WTC11 (cell line): ENCODE data around the gene GNAO1. TPM values are rescaled to one million over a fixed set of nuclear protein-coding genes. Genes with fewer than 3 reads are reported as not detected.

ENCODE experiments used
- ATAC-seq: fragments of 200-7000 bp; cut with Tn5 transposase; 2 replicates; pipeline ENCODE4 v1.10.0; 2021; ENCODE audit warnings: mild to moderate bottlenecking, moderate library complexity
- CTCF ChIA-PET: fragments of 300-600 bp; sonication (Branson Sonifier 250); formaldehyde crosslinking; loops from one replicate; lab custom pipeline; 2021; ENCODE audit warnings: antibody characterized with exemption; lab: Charles Lee
- POLR2A ChIA-PET: fragments of 350-600 bp; sonication (Branson Sonifier 250); formaldehyde crosslinking; loops from one replicate; lab custom pipeline; 2021; ENCODE audit warnings: antibody characterized with exemption; lab: Charles Lee
- DNase-seq: peaks from one replicate; pipeline ENCODE4 v3.0.0; 2021; ENCODE audit warnings: low spot score
- H3K27ac Mint-ChIP-seq: 2 replicates; pipeline ENCODE4 v1.8.0; 2021; ENCODE audit warnings: mixed read lengths
- H3K27me3 Mint-ChIP-seq: 2 replicates; pipeline ENCODE4 v1.8.0; 2021; ENCODE audit warnings: low read depth, mild to moderate bottlenecking, moderate library complexity, mixed read lengths
- H3K36me3 Mint-ChIP-seq: 2 replicates; pipeline ENCODE4 v1.8.0; 2021; ENCODE audit warnings: mixed read lengths
- H3K4me1 Mint-ChIP-seq: 2 replicates; pipeline ENCODE4 v1.8.0; 2022; ENCODE audit warnings: mixed read lengths
- H3K4me3 Mint-ChIP-seq: 2 replicates; pipeline ENCODE4 v1.8.0; 2021; ENCODE audit warnings: mild to moderate bottlenecking, moderate library complexity, mixed read lengths
- H3K9me3 Mint-ChIP-seq: 2 replicates; pipeline ENCODE4 v1.8.0; 2021; ENCODE audit warnings: mixed read lengths
- ATF2 ChIP-seq: sonication (generic); formaldehyde crosslinking; IDR thresholded peaks from 2 replicates; pipeline ENCODE4 v1.8.1; 2022; ENCODE audit warnings: low read depth, missing genetic modification reagents, borderline replicate concordance
- CBFB ChIP-seq: sonication (generic); formaldehyde crosslinking; IDR thresholded peaks from 2 replicates; pipeline ENCODE4 v1.8.1; 2022; ENCODE audit warnings: mild to moderate bottlenecking, low read depth, missing genetic modification reagents
- E2F1 ChIP-seq: sonication (generic); formaldehyde crosslinking; IDR thresholded peaks from 2 replicates; pipeline ENCODE4 v1.8.0; 2022; ENCODE audit warnings: mild to moderate bottlenecking, missing genetic modification reagents
- E2F4 ChIP-seq: sonication (generic); formaldehyde crosslinking; IDR thresholded peaks from 2 replicates; pipeline ENCODE4 v1.8.1; 2022; ENCODE audit warnings: low read depth, mild to moderate bottlenecking, moderate library complexity, missing genetic modification reagents, borderline replicate concordance
- ERG ChIP-seq: fragments of 250-450 bp; sonication (Bioruptor Pico); IDR thresholded peaks from 2 replicates; pipeline ENCODE4 v1.8.0; 2021; ENCODE audit warnings: mild to moderate bottlenecking
- GABPB1 ChIP-seq: sonication (generic); formaldehyde crosslinking; IDR thresholded peaks from 2 replicates; pipeline ENCODE4 v1.8.1; 2023; ENCODE audit warnings: mild to moderate bottlenecking, missing genetic modification reagents
- HMGXB4 ChIP-seq: sonication (generic); formaldehyde crosslinking; IDR thresholded peaks from 2 replicates; pipeline ENCODE4 v1.8.1; 2023; ENCODE audit warnings: mild to moderate bottlenecking, moderate library complexity, missing genetic modification reagents
- IRF1 ChIP-seq: sonication (generic); formaldehyde crosslinking; IDR thresholded peaks from 2 replicates; pipeline ENCODE4 v1.8.0; 2023; ENCODE audit warnings: missing genetic modification reagents
- NFE2L1 ChIP-seq: sonication (generic); formaldehyde crosslinking; IDR thresholded peaks from 2 replicates; pipeline ENCODE4 v1.8.1; 2023; ENCODE audit warnings: missing genetic modification reagents
- OVOL2 ChIP-seq: fragments of 250-450 bp; sonication (Bioruptor Pico); IDR thresholded peaks from 2 replicates; pipeline ENCODE4 v1.9.0; 2021; ENCODE audit warnings: mild to moderate bottlenecking, borderline replicate concordance
- SMAD4 ChIP-seq: sonication (generic); formaldehyde crosslinking; IDR thresholded peaks from 2 replicates; pipeline ENCODE4 v1.8.0; 2022; ENCODE audit warnings: mild to moderate bottlenecking, missing genetic modification reagents
- SOX15 ChIP-seq: fragments of 250-450 bp; sonication (Bioruptor Pico); IDR thresholded peaks from 2 replicates; pipeline ENCODE4 v1.9.0; 2021; ENCODE audit warnings: mild to moderate bottlenecking
- TEAD1 ChIP-seq: sonication (generic); formaldehyde crosslinking; IDR thresholded peaks from 2 replicates; pipeline ENCODE4 v1.8.0; 2022; ENCODE audit warnings: mild to moderate bottlenecking, missing genetic modification reagents
- ZBTB21 ChIP-seq: sonication (generic); formaldehyde crosslinking; IDR thresholded peaks from 2 replicates; pipeline ENCODE4 v1.8.1; 2023; ENCODE audit warnings: mild to moderate bottlenecking, missing genetic modification reagents, borderline replicate concordance
- ZBTB43 ChIP-seq: sonication (generic); formaldehyde crosslinking; IDR thresholded peaks from 2 replicates; pipeline ENCODE4 v1.8.1; 2023; ENCODE audit warnings: mild to moderate bottlenecking, missing genetic modification reagents
- ZNF317 ChIP-seq: sonication (generic); formaldehyde crosslinking; IDR thresholded peaks from 2 replicates; pipeline ENCODE4 v1.8.1; 2023; ENCODE audit warnings: low read depth, mild to moderate bottlenecking, moderate library complexity, missing genetic modification reagents, borderline replicate concordance
- ZNF416 ChIP-seq: fragments of 250-450 bp; sonication (Bioruptor Pico); IDR thresholded peaks from 2 replicates; pipeline ENCODE4 v1.9.0; 2021; ENCODE audit warnings: mild to moderate bottlenecking, inconsistent platforms
- ZSCAN18 ChIP-seq: fragments of 250-450 bp; sonication (Bioruptor Pico); IDR thresholded peaks from 2 replicates; pipeline ENCODE4 v2.1.2; 2022; ENCODE audit warnings: mild to moderate bottlenecking, moderate library complexity
- total RNA-seq: library from RNA; stranded (reverse); gene quantifications from 3 replicates; pipeline ENCODE4 v1.2.3, GENCODE V29; 2021

The GNAO1 gene
- total RNA-seq, 1 experiment from 2014 or later = 30.6 TPM

GRCh38 chr16:56244612-56245011, 53.3 kb downstream of the GNAO1 start (continued):
- no peak for TF ChIP-seq ATF2 (CRISPR knock-in tag)
- TF ChIP-seq CBFB (CRISPR knock-in tag) = no peak
- TF ChIP-seq ZSCAN18 = no peak
- no peak for TF ChIP-seq NFE2L1 (CRISPR knock-in tag)
- TF ChIP-seq ZBTB43 = no peak
- no peak for TF ChIP-seq TEAD1

GRCh38 chr16:56245197-56245596, 53.9 kb downstream of the GNAO1 start:
- no peaks in the 10 kb centered on the region for H3K27me3 Mint-ChIP-seq
- peaks cover 3% of the 10 kb centered on the region; the same call in 1 of the 2 replicates for H3K36me3 Mint-ChIP-seq
- ATAC-seq = no peak
- CTCF ChIA-PET = no interaction called here
- TF ChIP-seq ATF2 (CRISPR knock-in tag) = no peak
- no peak for TF ChIP-seq ERG
- TF ChIP-seq ZNF416 (CRISPR knock-in tag) = no peak
- no peak for TF ChIP-seq IRF1 (CRISPR knock-in tag)
- no peak for TF ChIP-seq OVOL2 (CRISPR knock-in tag)
- TF ChIP-seq ZBTB21 (CRISPR knock-in tag) = no peak
- no peak for TF ChIP-seq GABPB1 (CRISPR knock-in tag)
- no peak for TF ChIP-seq E2F4 (CRISPR knock-in tag)
- TF ChIP-seq SOX15 (CRISPR knock-in tag) = no peak
- TF ChIP-seq NFE2L1 (CRISPR knock-in tag) = no peak
- TF ChIP-seq HMGXB4 (CRISPR knock-in tag) = no peak
- TF ChIP-seq E2F1 (CRISPR knock-in tag) = no peak
- TF ChIP-seq SMAD4 (CRISPR knock-in tag) = no peak
- no peak for TF ChIP-seq ZNF317 (CRISPR knock-in tag)
- POLR2A ChIA-PET = no interaction called here
- peaks cover 14% of the 10 kb centered on the region for H3K4me1 Mint-ChIP-seq
- no peak for DNase-seq
- H3K27ac Mint-ChIP-seq = no peak overlapping the region
- no peaks in the 10 kb centered on the region for H3K9me3 Mint-ChIP-seq
- H3K4me3 Mint-ChIP-seq = no peak overlapping the region
